Thymus (tissue), 11 donors: ENCODE data around the gene KCNAB2. TPM values are rescaled to one million over a fixed set of nuclear protein-coding genes. Genes with fewer than 3 reads are reported as not detected.

Experiments used
- DNase-seq, 9 donors: peaks; one replicate each; pipeline ENCODE4 v3.0.0-alpha.2; 2013; ENCODE audit warnings: low spot score in 9 of 9, low read depth in 6 of 9, missing footprints in 1 of 9
- H3K27ac ChIP-seq, 2 donors: one replicate each; pipeline ENCODE4 v1.5.1; 2013; ENCODE audit warnings: control low read depth in 1 of 2, low read depth in 1 of 2, low read length in 1 of 2, mild to moderate bottlenecking in 1 of 2, moderate library complexity in 1 of 2
- H3K27me3 ChIP-seq, 2 donors: one replicate each; pipeline ENCODE4 v1.5.1; 2013; ENCODE audit warnings: low read length in 1 of 2; ENCODE audit not compliant: control insufficient read depth in 2 of 2, insufficient read depth in 1 of 2
- H3K36me3 ChIP-seq, 2 donors: one replicate each; pipeline ENCODE4 v1.5.1; 2013; ENCODE audit warnings: low read length in 1 of 2, mild to moderate bottlenecking in 1 of 2, moderate library complexity in 1 of 2; ENCODE audit not compliant: control insufficient read depth in 2 of 2, insufficient read depth in 2 of 2
- H3K4me1 ChIP-seq, 2 donors: one replicate each; pipeline ENCODE4 v1.5.1; 2013; ENCODE audit warnings: low read length in 2 of 2; ENCODE audit not compliant: control insufficient read depth in 2 of 2, insufficient read depth in 2 of 2
- H3K4me3 ChIP-seq, 2 donors: one replicate each; pipeline ENCODE4 v1.5.1; 2013; ENCODE audit warnings: low read length in 2 of 2, control low read depth in 1 of 2, mild to moderate bottlenecking in 1 of 2
- H3K9me3 ChIP-seq, 2 donors: one replicate each; pipeline ENCODE4 v1.5.1; 2013; ENCODE audit warnings: low read length in 1 of 2, mild to moderate bottlenecking in 1 of 2; ENCODE audit not compliant: control insufficient read depth in 2 of 2, insufficient read depth in 1 of 2
- WGBS: extraction: QIAGEN DNeasy Blood & Tissue Kit; methylation state at CpG from one replicate; pipeline ENCODE4 v1.1.7; 2013; 5-methylcytosine and 5-hydroxymethylcytosine counted together
- polyA plus RNA-seq: library from polyadenylated mRNA; stranded (reverse); fragments of 200-250 nt; gene quantifications from one replicate; pipeline ENCODE4 v1.2.3, GENCODE V29; 2013
- total RNA-seq: library from RNA; stranded (reverse); fragments of 120-200 nt; gene quantifications from one replicate; pipeline ENCODE4 v1.2.4, GENCODE V29; 2013
- donor health status: healthy.

KCNAB2 gene
- total and polyA plus RNA-seq, 2 donors = 19.0 to 40.1 TPM

- WGBS = 80% methylated on average over 6 of the region's 6 CpGs
- no peaks in the 10 kb centered on the region for H3K36me3 ChIP-seq
- H3K27ac ChIP-seq = no peak overlapping the region
- peaks cover 0 to 2% of the 10 kb centered on the region in 2 donors for H3K27me3 ChIP-seq
- peaks cover 0 to 14% of the 10 kb centered on the region in 2 donors for H3K9me3 ChIP-seq
- H3K4me1 ChIP-seq = peaks cover 5 to 16% of the 10 kb centered on the region in 2 donors
- DNase-seq = no peak
- H3K4me3 ChIP-seq = no peak overlapping the region
Observed at GRCh38 chr1:6008696-6009095, 37.0 kb upstream of the KCNAB2 start.

DNA sequence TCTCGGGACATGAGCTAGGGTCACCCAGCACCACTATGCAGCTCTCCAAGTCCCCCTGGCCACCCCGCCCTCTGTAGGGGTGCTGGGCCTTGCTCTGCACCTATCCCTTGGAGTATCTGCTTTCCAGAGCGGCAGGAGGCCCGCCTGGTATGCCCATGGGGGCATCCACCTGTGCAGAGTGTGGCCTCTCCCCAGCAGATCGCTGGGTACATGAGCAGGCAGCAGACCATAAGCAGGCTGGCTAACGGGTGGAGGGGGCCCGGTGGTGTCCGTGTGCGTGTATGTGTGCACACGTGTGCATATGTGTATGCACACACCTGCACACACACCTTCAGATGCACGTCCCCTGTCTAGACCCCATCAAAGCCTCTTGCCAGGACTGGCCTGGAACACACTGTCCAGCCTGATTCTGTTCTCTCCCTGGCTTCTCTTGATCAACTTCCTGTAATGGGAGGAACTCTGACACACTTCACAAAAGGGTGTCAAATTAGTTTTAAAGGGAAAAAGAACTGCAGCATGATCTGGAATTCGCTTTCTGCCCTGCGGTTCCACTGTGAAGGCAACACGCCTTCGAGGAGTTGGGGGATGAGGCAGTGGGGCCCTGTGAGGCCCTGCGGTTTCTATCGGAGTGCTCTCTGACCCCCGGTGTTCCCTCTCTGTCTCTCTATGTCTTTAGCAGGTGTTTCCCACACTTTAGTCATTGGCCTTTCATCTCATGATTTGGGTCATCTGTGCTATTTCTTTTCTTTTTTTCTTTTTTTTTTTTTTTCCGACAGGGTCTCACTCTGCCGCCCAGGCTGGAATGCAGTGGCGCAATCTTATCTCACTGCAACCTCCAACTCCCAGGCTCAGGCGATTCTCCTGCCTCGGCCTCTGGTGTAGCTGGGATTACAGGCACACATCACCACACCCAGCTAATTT, 36.3 kb upstream of the KCNAB2 start:
- no peak overlapping the region for H3K27ac ChIP-seq
- H3K27me3 ChIP-seq = peaks cover 0 to 2% of the 10 kb centered on the region in 2 donors
- no peak for DNase-seq
- H3K4me1 ChIP-seq = peaks cover 5 to 16% of the 10 kb centered on the region in 2 donors
- peaks cover 0 to 14% of the 10 kb centered on the region in 2 donors for H3K9me3 ChIP-seq
- H3K36me3 ChIP-seq = no peaks in the 10 kb centered on the region
- WGBS = 93% methylated on average over 23 of the region's 23 CpGs
- no peak overlapping the region for H3K4me3 ChIP-seq

- WGBS = 93% methylated on average over 10 of the region's 10 CpGs
- H3K27me3 ChIP-seq = peaks cover 0 to 2% of the 10 kb centered on the region in 2 donors
- DNase-seq = no peak
- H3K9me3 ChIP-seq = peaks cover 0 to 14% of the 10 kb centered on the region in 2 donors
- H3K4me3 ChIP-seq = no peak overlapping the region
- H3K36me3 ChIP-seq = no peaks in the 10 kb centered on the region
- H3K4me1 ChIP-seq = peaks cover 5 to 13% of the 10 kb centered on the region in 2 donors
- H3K27ac ChIP-seq = no peak overlapping the region
Observed at GRCh38 chr1:6010554-6010953, 35.1 kb upstream of the KCNAB2 start.

- H3K36me3 ChIP-seq = no peaks in the 10 kb centered on the region
- 95% methylated on average over 19 of the region's 19 CpGs for WGBS
- H3K27me3 ChIP-seq = peaks cover 0 to 2% of the 10 kb centered on the region in 2 donors
- no peak for DNase-seq
- no peak overlapping the region for H3K4me3 ChIP-seq
- peaks cover 5 to 12% of the 10 kb centered on the region in 2 donors for H3K4me1 ChIP-seq
- peaks cover 0 to 14% of the 10 kb centered on the region in 2 donors for H3K9me3 ChIP-seq
- no peak overlapping the region for H3K27ac ChIP-seq
Observed at GRCh38 chr1:6011161-6011945, 34.3 kb upstream of the KCNAB2 start.

DNA sequence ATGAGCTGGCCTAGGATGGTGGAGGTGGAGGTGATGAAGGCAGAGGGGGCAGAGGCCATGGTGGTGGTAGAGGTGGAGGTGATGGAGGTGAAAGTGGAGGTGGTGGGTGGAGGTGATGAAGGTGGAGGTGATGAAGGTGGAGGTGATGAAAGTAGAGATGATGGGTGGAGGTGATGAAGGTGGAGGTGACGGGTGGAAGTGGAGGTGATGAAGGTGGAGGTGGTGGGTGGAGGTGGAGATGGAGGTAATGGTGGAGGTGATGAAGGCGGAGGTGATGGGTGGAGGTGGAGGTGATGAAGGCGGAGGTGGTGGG, 33.8 kb upstream of the KCNAB2 start:
- H3K4me1 ChIP-seq = peaks cover 5 to 10% of the 10 kb centered on the region in 2 donors
- 98% methylated on average over 3 of the region's 3 CpGs for WGBS
- no peak overlapping the region for H3K27ac ChIP-seq
- no peak overlapping the region for H3K4me3 ChIP-seq
- DNase-seq = no peak
- peaks cover 0 to 2% of the 10 kb centered on the region in 2 donors for H3K27me3 ChIP-seq
- H3K36me3 ChIP-seq = no peaks in the 10 kb centered on the region
- H3K9me3 ChIP-seq = peaks cover 0 to 14% of the 10 kb centered on the region in 2 donors

DNA sequence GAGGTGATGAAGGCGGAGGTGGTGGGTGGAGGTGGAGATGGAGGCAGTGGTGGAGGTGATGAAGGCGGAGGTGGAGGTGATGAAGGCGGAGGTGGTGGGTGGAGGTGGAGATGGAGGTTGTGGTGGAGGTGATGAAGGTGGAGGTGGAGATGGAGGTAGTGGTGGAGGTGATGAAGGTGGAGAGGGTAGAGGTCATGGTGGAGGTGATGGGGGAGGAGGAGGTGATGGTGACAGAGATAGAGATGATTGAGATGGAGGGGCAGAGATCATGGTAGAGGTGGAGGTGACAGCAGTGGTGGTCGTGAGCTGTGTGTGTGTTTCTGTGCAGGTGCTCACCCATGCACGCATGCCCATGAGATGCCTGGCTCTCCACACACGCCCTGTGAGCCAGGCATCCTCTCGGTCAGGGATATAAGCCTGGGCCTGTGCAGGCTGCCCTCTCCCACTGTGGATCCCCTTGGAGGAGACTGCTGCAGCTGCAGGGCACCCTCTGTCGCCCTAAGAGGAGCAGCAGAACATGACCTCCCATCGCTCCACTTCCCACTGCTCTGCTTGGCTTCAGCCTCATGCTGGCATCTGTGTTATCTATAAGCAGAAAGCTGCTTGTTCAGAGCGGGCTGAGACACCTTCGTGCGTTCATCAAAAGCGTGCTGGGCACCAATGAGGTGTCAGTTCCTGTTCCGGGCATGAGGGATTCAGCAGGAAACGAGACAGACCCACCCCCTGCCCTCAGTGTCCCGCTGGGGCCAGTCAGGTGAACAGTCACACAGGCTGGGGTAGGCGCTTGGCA, 33.0 kb upstream of the KCNAB2 start:
- WGBS = 95% methylated on average over 17 of the region's 17 CpGs
- Histone ChIP-seq H3K36me3 (no peaks in the 10 kb centered on the region), H3K4me3 (no peak overlapping the region), H3K9me3 (peaks cover 0 to 14% of the 10 kb centered on the region in 2 donors), H3K4me1 (peaks cover 0 to 2% of the 10 kb centered on the region in 2 donors), H3K27me3 (no peaks in the 10 kb centered on the region), H3K27ac (no peak overlapping the region)
- no peak for DNase-seq

- 97% methylated on average over 12 of the region's 12 CpGs for WGBS
- Histone ChIP-seq H3K9me3 (peaks cover 0 to 14% of the 10 kb centered on the region in 2 donors), H3K4me3 (no peak overlapping the region), H3K36me3 (no peaks in the 10 kb centered on the region), H3K27me3 (no peaks in the 10 kb centered on the region), H3K4me1 (no peaks in the 10 kb centered on the region), H3K27ac (no peak overlapping the region)
- DNase-seq = no peak
Observed at GRCh38 chr1:6013491-6013890, 32.2 kb upstream of the KCNAB2 start.

DNA sequence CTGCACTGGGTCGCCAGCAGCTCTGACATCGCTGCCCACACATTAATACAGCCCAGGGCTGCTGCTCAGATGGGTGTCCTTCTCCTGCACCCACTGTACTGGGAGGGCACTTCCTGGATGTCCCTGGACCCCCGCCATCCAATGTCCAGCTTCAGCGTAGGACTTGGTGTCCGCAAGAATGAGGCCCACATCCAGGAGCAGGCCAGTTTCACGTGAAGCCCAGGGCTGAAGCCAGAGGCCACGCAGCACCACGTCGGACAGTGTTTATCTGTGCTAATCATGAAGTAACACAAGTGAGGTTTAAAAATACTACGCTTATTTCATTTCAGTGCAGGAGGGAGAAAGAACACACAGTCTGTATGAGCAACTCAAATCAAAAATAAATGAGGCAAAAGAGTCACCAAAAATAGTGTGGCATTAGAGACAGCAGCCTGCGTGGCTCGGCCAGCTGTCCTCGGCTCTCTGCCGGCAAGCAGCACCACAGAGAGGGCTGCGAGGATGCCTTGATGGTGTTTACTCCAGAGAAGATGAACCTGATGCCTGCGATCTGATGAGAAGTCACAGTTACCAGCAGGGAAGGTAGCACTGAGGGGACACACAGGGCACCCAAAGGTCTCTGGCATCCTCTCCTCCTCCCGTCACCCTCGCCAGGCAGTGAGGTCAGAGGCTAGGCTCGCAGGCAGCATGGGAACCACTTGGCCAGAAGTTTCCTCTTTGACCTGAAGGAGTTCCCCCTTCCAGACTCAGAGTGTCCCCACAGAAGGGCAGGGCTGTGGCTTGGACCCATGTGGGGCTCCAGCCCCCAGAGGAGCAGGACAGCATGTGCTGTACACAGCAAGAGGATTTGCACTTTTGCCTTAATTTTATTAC, 31.3 kb upstream of the KCNAB2 start:
- no peaks in the 10 kb centered on the region for H3K4me1 ChIP-seq
- H3K27me3 ChIP-seq = no peaks in the 10 kb centered on the region
- no peak overlapping the region for H3K27ac ChIP-seq
- DNase-seq = no peak
- WGBS = 96% methylated on average over 19 of the region's 19 CpGs
- H3K9me3 ChIP-seq = peaks cover 0 to 14% of the 10 kb centered on the region in 2 donors
- H3K36me3 ChIP-seq = peaks cover 0 to under 1% of the 10 kb centered on the region in 2 donors
- no peak overlapping the region for H3K4me3 ChIP-seq
